Spinal cord (tissue), 10 donors: ENCODE measurements around the gene ARID5B. TPM values are rescaled to one million over a fixed set of nuclear protein-coding genes. Genes with fewer than 3 reads are reported as not detected.

Experiments used
- DNase-seq, 6 donors: peaks; one replicate each; pipeline versions ENCODE4 v3.0.0 to v3.0.0-alpha.2; 2013 to 2015; ENCODE audit warnings: low spot score in 6 of 6, low read depth in 4 of 6
- H3K27ac ChIP-seq: one replicate; pipeline ENCODE4 v1.5.1; 2013; ENCODE audit warnings: low read depth, low read length, control low read depth
- H3K27me3 ChIP-seq: one replicate; pipeline ENCODE4 v1.6.1; 2013; ENCODE audit warnings: low read length; ENCODE audit not compliant: control insufficient read depth, insufficient read depth
- H3K36me3 ChIP-seq: one replicate; pipeline ENCODE4 v1.6.1; 2013; ENCODE audit warnings: low read length; ENCODE audit not compliant: control insufficient read depth, insufficient read depth
- H3K4me1 ChIP-seq: one replicate; pipeline ENCODE4 v1.6.1; 2013; ENCODE audit warnings: low read length; ENCODE audit not compliant: control insufficient read depth, insufficient read depth
- H3K4me3 ChIP-seq: one replicate; pipeline ENCODE4 v1.5.1; 2013; ENCODE audit warnings: low read depth, low read length, control low read depth
- H3K9me3 ChIP-seq: one replicate; pipeline ENCODE4 v1.6.1; 2013; ENCODE audit warnings: low read length; ENCODE audit not compliant: control insufficient read depth, insufficient read depth
- WGBS: methylation state at CpG from one replicate; pipeline ENCODE4 v1.1.5; 2013; ENCODE audit warnings: missing lambda C conversion rate; ENCODE audit not compliant: insufficient coverage; 5-methylcytosine and 5-hydroxymethylcytosine counted together
- polyA plus RNA-seq, 2 donors: library from polyadenylated mRNA; unstranded; fragments of 120-200 nt; gene quantifications; one replicate each; pipeline ENCODE4 v1.2.1, GENCODE V29; 2013; ENCODE audit not compliant: insufficient read length in 2 of 2
- total RNA-seq, 2 donors: library from RNA; depleted of rRNA in 1 of 2; stranded (reverse); fragments of 120-200 nt in 1 of 2; fragments of >200 nt in 1 of 2; gene quantifications; one replicate each; pipeline versions ENCODE4 v1.2.3 to v1.2.4, GENCODE V29; 2013 to 2014
- donor health status: healthy.

Gene ARID5B
- total and polyA plus RNA-seq, 4 donors: 9.3 to 26.4 (median 18.4) TPM

GRCh38 chr10:62039954-62040353 is 138.5 kb downstream of the ARID5B start:
- Histone ChIP-seq H3K9me3 (no peaks in the 10 kb centered on the region), H3K4me1 (no peaks in the 10 kb centered on the region), H3K4me3 (no peak overlapping the region), H3K27ac (no peak overlapping the region), H3K36me3 (no peaks in the 10 kb centered on the region), H3K27me3 (no peaks in the 10 kb centered on the region)
- DNase-seq: no peak
- no CpG with 5 or more reads among the region's 1 CpG for WGBS

- Histone ChIP-seq H3K9me3 (no peaks in the 10 kb centered on the region), H3K36me3 (no peaks in the 10 kb centered on the region), H3K27ac (no peak overlapping the region), H3K4me1 (no peaks in the 10 kb centered on the region), H3K27me3 (no peaks in the 10 kb centered on the region), H3K4me3 (no peak overlapping the region)
- DNase-seq: no peak
- 80% methylated on average over 1 of the region's 4 CpGs for WGBS
Measured at GRCh38 chr10:62040881-62041280, 139.4 kb downstream of the ARID5B start.

GRCh38 chr10:62043421-62044021 is 142.0 kb downstream of the ARID5B start:
- no CpG with 5 or more reads among the region's 4 CpGs for WGBS
- no peaks in the 10 kb centered on the region for H3K27me3 ChIP-seq
- H3K27ac ChIP-seq: no peak overlapping the region
- no peaks in the 10 kb centered on the region for H3K4me1 ChIP-seq
- H3K36me3 ChIP-seq: no peaks in the 10 kb centered on the region
- no peaks in the 10 kb centered on the region for H3K9me3 ChIP-seq
- no peak for DNase-seq
- H3K4me3 ChIP-seq: no peak overlapping the region

GRCh38 chr10:62044566-62044965 is 143.1 kb downstream of the ARID5B start:
- Histone ChIP-seq H3K4me1 (peaks cover 7% of the 10 kb centered on the region), H3K4me3 (no peak overlapping the region), H3K9me3 (no peaks in the 10 kb centered on the region), H3K36me3 (no peaks in the 10 kb centered on the region), H3K27ac (no peak overlapping the region), H3K27me3 (no peaks in the 10 kb centered on the region)
- WGBS: 100% methylated on average over 1 of the region's 5 CpGs
- DNase-seq: no peak

- no peak overlapping the region for H3K27ac ChIP-seq
- H3K4me1 ChIP-seq: peaks cover 8% of the 10 kb centered on the region
- DNase-seq: peak in 1 of 6 donors; percentile 25
- H3K36me3 ChIP-seq: no peaks in the 10 kb centered on the region
- H3K9me3 ChIP-seq: no peaks in the 10 kb centered on the region
- 20% methylated on average over 1 of the region's 12 CpGs for WGBS
- H3K4me3 ChIP-seq: no peak overlapping the region
- H3K27me3 ChIP-seq: no peaks in the 10 kb centered on the region
Measured at GRCh38 chr10:62045765-62046521, 144.4 kb downstream of the ARID5B start.

GRCh38 chr10:62046522-62047227 is 145.2 kb downstream of the ARID5B start:
- 36% methylated on average over 3 of the region's 4 CpGs for WGBS
- no peak for DNase-seq
- Histone ChIP-seq H3K9me3 (no peaks in the 10 kb centered on the region), H3K27ac (no peak overlapping the region), H3K36me3 (no peaks in the 10 kb centered on the region), H3K4me3 (no peak overlapping the region), H3K27me3 (no peaks in the 10 kb centered on the region), H3K4me1 (peaks cover 10% of the 10 kb centered on the region)

GRCh38 chr10:62047228-62047892 is 145.9 kb downstream of the ARID5B start:
- peaks cover 10% of the 10 kb centered on the region for H3K4me1 ChIP-seq
- no peaks in the 10 kb centered on the region for H3K36me3 ChIP-seq
- H3K9me3 ChIP-seq: no peaks in the 10 kb centered on the region
- no peak overlapping the region for H3K4me3 ChIP-seq
- no CpG with 5 or more reads among the region's 3 CpGs for WGBS
- DNase-seq: no peak
- no peaks in the 10 kb centered on the region for H3K27me3 ChIP-seq
- no peak overlapping the region for H3K27ac ChIP-seq

- Histone ChIP-seq H3K9me3 (no peaks in the 10 kb centered on the region), H3K27me3 (no peaks in the 10 kb centered on the region), H3K4me3 (no peak overlapping the region), H3K27ac (no peak overlapping the region), H3K36me3 (no peaks in the 10 kb centered on the region), H3K4me1 (peaks cover 10% of the 10 kb centered on the region)
- DNase-seq: no peak
- no CpG with 5 or more reads among the region's 2 CpGs for WGBS
Measured at GRCh38 chr10:62047960-62048383, 146.5 kb downstream of the ARID5B start.

GRCh38 chr10:62048470-62048869 is 147.0 kb downstream of the ARID5B start:
- DNase-seq: no peak
- no peaks in the 10 kb centered on the region for H3K9me3 ChIP-seq
- peaks cover 10% of the 10 kb centered on the region for H3K4me1 ChIP-seq
- H3K27me3 ChIP-seq: no peaks in the 10 kb centered on the region
- no peak overlapping the region for H3K4me3 ChIP-seq
- H3K27ac ChIP-seq: peak overlapping the region; percentile 6
- WGBS: 49% methylated on average over 3 of the region's 5 CpGs
- H3K36me3 ChIP-seq: no peaks in the 10 kb centered on the region
